Ishikawa (cell line): ENCODE measurements around the gene STK17B.

Experiments
- CEBPB ChIP-seq: IDR thresholded peaks from 2 replicates; pipeline ENCODE4 v1.6.1; 2012
- FOXM1 ChIP-seq: IDR thresholded peaks from 2 replicates; pipeline ENCODE4 v1.6.1; 2012; ENCODE audit warnings: low read depth, borderline replicate concordance

- TF ChIP-seq CEBPB: no peak
- TF ChIP-seq FOXM1: no peak
Measured at GRCh38 chr2:196131384-196131937, 39.9 kb downstream of the STK17B start.
